ENCODE data around the gene ATP10B. TPM values are rescaled to one million over a fixed set of nuclear protein-coding genes. Genes with fewer than 3 reads are reported as not detected.

ATP10B gene
- total and polyA plus RNA-seq, 4 donors, result 0.08 to 7.2 (median 0.53) TPM

GRCh38 chr5:160799184-160799583 is 52.8 kb downstream of the ATP10B start:
- TF ChIP-seq, protein P1, sequence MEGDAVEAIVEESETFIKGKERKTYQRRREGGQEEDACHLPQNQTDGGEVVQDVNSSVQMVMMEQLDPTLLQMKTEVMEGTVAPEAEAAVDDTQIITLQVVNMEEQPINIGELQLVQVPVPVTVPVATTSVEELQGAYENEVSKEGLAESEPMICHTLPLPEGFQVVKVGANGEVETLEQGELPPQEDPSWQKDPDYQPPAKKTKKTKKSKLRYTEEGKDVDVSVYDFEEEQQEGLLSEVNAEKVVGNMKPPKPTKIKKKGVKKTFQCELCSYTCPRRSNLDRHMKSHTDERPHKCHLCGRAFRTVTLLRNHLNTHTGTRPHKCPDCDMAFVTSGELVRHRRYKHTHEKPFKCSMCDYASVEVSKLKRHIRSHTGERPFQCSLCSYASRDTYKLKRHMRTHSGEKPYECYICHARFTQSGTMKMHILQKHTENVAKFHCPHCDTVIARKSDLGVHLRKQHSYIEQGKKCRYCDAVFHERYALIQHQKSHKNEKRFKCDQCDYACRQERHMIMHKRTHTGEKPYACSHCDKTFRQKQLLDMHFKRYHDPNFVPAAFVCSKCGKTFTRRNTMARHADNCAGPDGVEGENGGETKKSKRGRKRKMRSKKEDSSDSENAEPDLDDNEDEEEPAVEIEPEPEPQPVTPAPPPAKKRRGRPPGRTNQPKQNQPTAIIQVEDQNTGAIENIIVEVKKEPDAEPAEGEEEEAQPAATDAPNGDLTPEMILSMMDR (IDR thresholded peaks at IDR 0.05; ENCODE audit: control extremely low read depth, extremely low read depth), result no peak
- WGBS, 2 donors, result 34 to 43% methylated on average over 4 of the region's 4 CpGs
- Histone ChIP-seq H3K27ac (ENCODE audit: low read depth in 1 of 2, low read length in 1 of 2) (no peak overlapping the region), H3K9me3 (ENCODE audit: control insufficient read depth in 4 of 4, insufficient read depth in 3 of 4, low read length in 3 of 4) (no peaks in the 10 kb centered on the region), H3K4me3 (no peak overlapping the region), H3K9ac (ENCODE audit: insufficient read depth in 1 of 2, low read length in 2 of 2) (no peak overlapping the region), H3K36me3 (ENCODE audit: control insufficient read depth in 4 of 4, insufficient read depth in 4 of 4, low read length in 4 of 4) (no peaks in the 10 kb centered on the region), H3K4me1 (ENCODE audit: control insufficient read depth in 5 of 5, insufficient read depth in 5 of 5, low read length in 5 of 5) (peaks cover 0 to 10% (median 0%) of the 10 kb centered on the region in 5 donors), H3K27me3 (ENCODE audit: control insufficient read depth in 3 of 3, insufficient read depth in 3 of 3, low read length in 2 of 3) (no peaks in the 10 kb centered on the region)
- ATAC-seq (ENCODE audit: insufficient read depth, low FRiP score) (peak; percentile 68), DNase-seq (no peak)

DNA sequence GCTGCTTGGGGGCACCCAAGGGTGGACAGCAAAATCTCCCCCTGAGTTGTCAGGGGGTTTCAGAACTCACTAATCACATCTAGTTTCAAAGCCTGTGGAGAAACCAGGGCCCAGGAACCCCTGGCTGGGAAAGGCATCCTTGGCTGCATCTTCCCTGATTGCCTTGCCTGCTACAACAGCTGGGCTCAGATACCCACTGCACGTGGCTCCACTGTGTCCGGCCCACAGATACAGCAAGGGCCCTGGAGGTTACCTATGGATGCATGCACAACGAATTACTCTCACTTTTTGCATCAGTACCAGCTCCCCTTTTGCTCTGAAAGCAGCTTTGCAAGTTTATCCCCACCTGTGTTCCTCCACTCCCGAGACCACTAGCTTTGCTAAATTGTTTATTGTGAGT is 55.0 kb downstream of the ATP10B start:
- no peak for DNase-seq
- TF ChIP-seq, protein P1 (IDR thresholded peaks at IDR 0.05; ENCODE audit: control extremely low read depth, extremely low read depth), result no peak
- Histone ChIP-seq H3K9me3 (ENCODE audit: control insufficient read depth in 4 of 4, insufficient read depth in 3 of 4, low read length in 3 of 4) (peaks cover 0 to 1% (median 0%) of the 10 kb centered on the region in 4 donors), H3K4me3 (no peak overlapping the region), H3K4me1 (ENCODE audit: control insufficient read depth in 5 of 5, insufficient read depth in 5 of 5, low read length in 5 of 5) (peaks cover 0 to 23% (median 0%) of the 10 kb centered on the region in 5 donors), H3K36me3 (ENCODE audit: control insufficient read depth in 4 of 4, insufficient read depth in 4 of 4, low read length in 4 of 4) (no peaks in the 10 kb centered on the region), H3K9ac (ENCODE audit: insufficient read depth in 1 of 2, low read length in 2 of 2) (no peak overlapping the region), H3K27me3 (ENCODE audit: control insufficient read depth in 3 of 3, insufficient read depth in 3 of 3, low read length in 2 of 3) (no peaks in the 10 kb centered on the region), H3K27ac (ENCODE audit: low read depth in 1 of 2, low read length in 1 of 2) (no peak overlapping the region)
- ATAC-seq (ENCODE audit: insufficient read depth, low FRiP score), result no peak
- 79 to 89% methylated on average over 4 of the region's 4 CpGs for WGBS, 2 donors

DNA sequence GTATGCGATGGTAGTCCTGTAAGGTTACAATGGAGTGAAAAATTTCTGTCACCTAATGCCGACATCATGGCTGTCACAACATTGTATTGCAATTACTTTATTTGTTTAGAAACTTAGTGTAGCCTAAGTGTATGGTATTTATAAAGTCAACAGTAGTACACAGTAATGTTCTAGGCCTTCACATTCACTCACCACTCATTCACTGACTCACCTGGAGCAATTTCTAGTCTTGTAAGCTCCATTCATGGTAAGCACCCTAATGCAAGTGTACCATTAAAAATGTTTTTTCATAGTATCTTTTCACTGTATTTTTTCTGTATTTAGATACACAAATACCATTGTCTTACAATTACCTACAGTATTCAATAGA is 58.5 kb downstream of the ATP10B start:
- H3K27ac ChIP-seq (ENCODE audit: low read depth in 1 of 2, low read length in 1 of 2), result no peak overlapping the region
- H3K4me3 ChIP-seq, result no peak overlapping the region
- peaks cover 0 to 13% (median 0%) of the 10 kb centered on the region in 5 donors for H3K4me1 ChIP-seq (ENCODE audit: control insufficient read depth in 5 of 5, insufficient read depth in 5 of 5, low read length in 5 of 5)
- ATAC-seq (ENCODE audit: insufficient read depth, low FRiP score) (no peak), DNase-seq (no peak)
- H3K36me3 ChIP-seq (ENCODE audit: control insufficient read depth in 4 of 4, insufficient read depth in 4 of 4, low read length in 4 of 4), result no peaks in the 10 kb centered on the region
- H3K9me3 ChIP-seq (ENCODE audit: control insufficient read depth in 4 of 4, insufficient read depth in 3 of 4, low read length in 3 of 4), result peaks cover 0 to 1% (median 0%) of the 10 kb centered on the region in 4 donors
- 73 to 84% methylated on average over 2 of the region's 2 CpGs for WGBS, 2 donors
- H3K27me3 ChIP-seq (ENCODE audit: control insufficient read depth in 3 of 3, insufficient read depth in 3 of 3, low read length in 2 of 3), result no peaks in the 10 kb centered on the region
- H3K9ac ChIP-seq (ENCODE audit: insufficient read depth in 1 of 2, low read length in 2 of 2), result no peak overlapping the region
- TF ChIP-seq, protein P1 (IDR thresholded peaks at IDR 0.05; ENCODE audit: control extremely low read depth, extremely low read depth), result no peak
